K562 (cell line): Measurements from ENCODE around the gene SCUBE2. TPM values are rescaled to one million over a fixed set of nuclear protein-coding genes. Genes with fewer than 3 reads are reported as not detected.
A peak's percentile ranks its signal among the peaks of the same experiment; 100 is the strongest.

ENCODE experiments used
- ARID1B ChIP-seq: fragments of 450-650 bp; IDR thresholded peaks from 2 replicates; pipeline ENCODE4 v1.6.1; 2016; ENCODE audit warnings: antibody characterized with exemption, mild to moderate bottlenecking, inconsistent platforms
- ASH1L ChIP-seq: fragments of 450-650 bp; IDR thresholded peaks from 2 replicates; pipeline ENCODE4 v1.6.1; 2018; ENCODE audit warnings: borderline replicate concordance, mild to moderate bottlenecking, low read depth; ENCODE audit not compliant: partially characterized antibody
- DACH1 ChIP-seq: fragments of 450-650 bp; IDR thresholded peaks from 2 replicates; pipeline ENCODE4 v1.6.1; 2018; ENCODE audit not compliant: partially characterized antibody
- MCM5 ChIP-seq: fragments of 450-650 bp; IDR thresholded peaks from 2 replicates; pipeline ENCODE4 v1.6.1; 2016; ENCODE audit warnings: low read depth
- MCM7 ChIP-seq, 2 experiments: fragments of 450-650 bp; IDR thresholded peaks; 2 replicates each; pipeline ENCODE4 v1.6.1; 2016 to 2018
- PML ChIP-seq: IDR thresholded peaks from 2 replicates; pipeline ENCODE4 v1.6.1; 2012; ENCODE audit warnings: low read length, inconsistent platforms
- polyA plus RNA-seq, 8 experiments: library from polyadenylated mRNA; depleted of rRNA in 4 of 8; stranded (reverse) in 5 of 8; unstranded in 3 of 8; fragments of >200 nt; fragmentation: Nextera tagmentation in 2 of 8; fragmentation: Illumina TruSeq in 1 of 8; extraction: Ambion mirVana in 2 of 8; extraction: Trizol in 1 of 8; gene quantifications; 2 replicates each; pipeline versions ENCODE4 v1.2.1 to v1.2.3, GENCODE V29; 2011 to 2014; ENCODE audit warnings: inconsistent platforms in 1 of 8, missing spikeins in 1 of 8
- total RNA-seq, 7 experiments: library from RNA; depleted of rRNA in 6 of 7; stranded (reverse); fragments of >200 nt in 6 of 7; fragmentation: Illumina TruSeq in 2 of 7; extraction: Trizol in 2 of 7; gene quantifications; 2 replicates each; pipeline versions ENCODE4 v1.2.1 to v1.2.3, GENCODE V29; 2011 to 2021; ENCODE audit warnings: low replicate concordance in 1 of 7
- TF ChIP-seq, protein P1 (sequence below): fragments of 450-650 bp; IDR thresholded peaks from 2 replicates; pipeline ENCODE4 v1.6.1; 2016; ENCODE audit warnings: borderline replicate concordance
- TF ChIP-seq, protein P2 (sequence below): fragments of 450-650 bp; IDR thresholded peaks from 2 replicates; pipeline ENCODE4 v1.7.1; 2018; ENCODE audit warnings: mild to moderate bottlenecking, low read depth; ENCODE audit not compliant: partially characterized antibody
- TF ChIP-seq, protein P3 (sequence below): fragments of 250-450 bp; sonication (Bioruptor Pico); IDR thresholded peaks from 2 replicates; pipeline ENCODE4 v1.8.0; 2021; ENCODE audit warnings: mild to moderate bottlenecking, moderate library complexity

Gene SCUBE2
- total and polyA plus RNA-seq, 9 of the 15 experiments (the other 6 are each of a cell fraction or from before 2014, with no cell fraction given) = 0.06 to 0.40 (median 0.07) TPM; not detected in 6

DNA sequence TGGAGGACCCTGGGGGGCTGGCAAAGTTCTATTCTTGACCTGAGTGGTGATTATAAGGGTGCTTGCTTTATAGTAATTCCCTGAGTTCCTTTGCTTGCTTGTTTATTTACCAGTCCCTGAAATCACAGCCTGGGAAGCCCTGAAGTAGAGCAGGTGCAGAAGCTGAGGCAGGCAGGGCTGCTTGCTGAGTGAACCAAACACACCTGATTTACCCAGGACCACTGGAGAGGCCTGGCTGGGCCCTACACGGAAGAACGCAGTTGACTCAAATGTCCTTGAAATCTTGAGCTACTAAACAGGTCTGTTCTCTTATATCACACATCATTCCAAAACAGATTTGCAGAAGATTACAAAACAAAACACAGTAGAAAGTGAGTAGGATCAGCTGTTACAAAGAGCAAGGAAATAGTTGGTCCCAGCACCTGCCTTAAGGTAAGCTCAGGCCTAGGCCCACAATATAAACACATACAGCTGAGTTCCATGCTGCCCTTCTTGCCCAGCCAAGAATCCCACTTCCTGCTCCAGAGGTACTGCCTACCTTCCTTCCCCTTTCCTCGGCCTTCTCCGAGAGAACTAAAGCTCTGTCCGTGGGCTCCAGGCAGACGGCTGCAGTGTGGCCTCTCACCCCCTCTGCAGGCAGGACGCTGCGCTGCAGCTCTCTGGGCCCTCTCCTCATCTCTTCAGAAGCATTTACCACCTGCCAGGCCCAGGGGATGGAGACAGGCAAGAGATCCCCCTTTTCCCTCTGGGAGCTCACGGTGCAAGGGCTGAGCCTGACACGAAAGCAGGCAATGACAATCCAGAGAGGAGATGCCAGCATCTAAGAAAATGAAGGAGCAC, 46.1 kb upstream of the SCUBE2 start (continued):
- TF ChIP-seq, protein P1, sequence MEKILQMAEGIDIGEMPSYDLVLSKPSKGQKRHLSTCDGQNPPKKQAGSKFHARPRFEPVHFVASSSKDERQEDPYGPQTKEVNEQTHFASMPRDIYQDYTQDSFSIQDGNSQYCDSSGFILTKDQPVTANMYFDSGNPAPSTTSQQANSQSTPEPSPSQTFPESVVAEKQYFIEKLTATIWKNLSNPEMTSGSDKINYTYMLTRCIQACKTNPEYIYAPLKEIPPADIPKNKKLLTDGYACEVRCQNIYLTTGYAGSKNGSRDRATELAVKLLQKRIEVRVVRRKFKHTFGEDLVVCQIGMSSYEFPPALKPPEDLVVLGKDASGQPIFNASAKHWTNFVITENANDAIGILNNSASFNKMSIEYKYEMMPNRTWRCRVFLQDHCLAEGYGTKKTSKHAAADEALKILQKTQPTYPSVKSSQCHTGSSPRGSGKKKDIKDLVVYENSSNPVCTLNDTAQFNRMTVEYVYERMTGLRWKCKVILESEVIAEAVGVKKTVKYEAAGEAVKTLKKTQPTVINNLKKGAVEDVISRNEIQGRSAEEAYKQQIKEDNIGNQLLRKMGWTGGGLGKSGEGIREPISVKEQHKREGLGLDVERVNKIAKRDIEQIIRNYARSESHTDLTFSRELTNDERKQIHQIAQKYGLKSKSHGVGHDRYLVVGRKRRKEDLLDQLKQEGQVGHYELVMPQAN = no peak
- TF ChIP-seq DACH1 (peak; percentile 36), MCM5 (no peak), ARID1B (no peak), PML (no peak), MCM7 (IDR thresholded peaks at IDR 0.05) (no peak), ASH1L (no peak)
- TF ChIP-seq, protein P2, sequence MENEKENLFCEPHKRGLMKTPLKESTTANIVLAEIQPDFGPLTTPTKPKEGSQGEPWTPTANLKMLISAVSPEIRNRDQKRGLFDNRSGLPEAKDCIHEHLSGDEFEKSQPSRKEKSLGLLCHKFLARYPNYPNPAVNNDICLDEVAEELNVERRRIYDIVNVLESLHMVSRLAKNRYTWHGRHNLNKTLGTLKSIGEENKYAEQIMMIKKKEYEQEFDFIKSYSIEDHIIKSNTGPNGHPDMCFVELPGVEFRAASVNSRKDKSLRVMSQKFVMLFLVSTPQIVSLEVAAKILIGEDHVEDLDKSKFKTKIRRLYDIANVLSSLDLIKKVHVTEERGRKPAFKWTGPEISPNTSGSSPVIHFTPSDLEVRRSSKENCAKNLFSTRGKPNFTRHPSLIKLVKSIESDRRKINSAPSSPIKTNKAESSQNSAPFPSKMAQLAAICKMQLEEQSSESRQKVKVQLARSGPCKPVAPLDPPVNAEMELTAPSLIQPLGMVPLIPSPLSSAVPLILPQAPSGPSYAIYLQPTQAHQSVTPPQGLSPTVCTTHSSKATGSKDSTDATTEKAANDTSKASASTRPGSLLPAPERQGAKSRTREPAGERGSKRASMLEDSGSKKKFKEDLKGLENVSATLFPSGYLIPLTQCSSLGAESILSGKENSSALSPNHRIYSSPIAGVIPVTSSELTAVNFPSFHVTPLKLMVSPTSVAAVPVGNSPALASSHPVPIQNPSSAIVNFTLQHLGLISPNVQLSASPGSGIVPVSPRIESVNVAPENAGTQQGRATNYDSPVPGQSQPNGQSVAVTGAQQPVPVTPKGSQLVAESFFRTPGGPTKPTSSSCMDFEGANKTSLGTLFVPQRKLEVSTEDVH = peak; percentile 47
- TF ChIP-seq, protein P3, sequence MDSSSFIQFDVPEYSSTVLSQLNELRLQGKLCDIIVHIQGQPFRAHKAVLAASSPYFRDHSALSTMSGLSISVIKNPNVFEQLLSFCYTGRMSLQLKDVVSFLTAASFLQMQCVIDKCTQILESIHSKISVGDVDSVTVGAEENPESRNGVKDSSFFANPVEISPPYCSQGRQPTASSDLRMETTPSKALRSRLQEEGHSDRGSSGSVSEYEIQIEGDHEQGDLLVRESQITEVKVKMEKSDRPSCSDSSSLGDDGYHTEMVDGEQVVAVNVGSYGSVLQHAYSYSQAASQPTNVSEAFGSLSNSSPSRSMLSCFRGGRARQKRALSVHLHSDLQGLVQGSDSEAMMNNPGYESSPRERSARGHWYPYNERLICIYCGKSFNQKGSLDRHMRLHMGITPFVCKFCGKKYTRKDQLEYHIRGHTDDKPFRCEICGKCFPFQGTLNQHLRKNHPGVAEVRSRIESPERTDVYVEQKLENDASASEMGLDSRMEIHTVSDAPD (CRISPR knock-in tag) = no peak
